ENCODE measurements around the gene CSTA.
A peak's percentile ranks its signal among the peaks of the same experiment; 100 is the strongest.

GRCh38 chr3:122383771-122384697, 59.0 kb downstream of the CSTA start, which contains the start of gene FAM162A:
- 0 out of 2 replicates have a peak, but pooled peaks have one; percentile 2 for TF ChIP-seq NFE2L2 (IDR thresholded peaks at IDR 0.05; ENCODE audit: low read length)
- TF ChIP-seq ZBTB7B (CRISPR knock-in tag; IDR thresholded peaks at IDR 0.05), result peak; percentile 89
- TF ChIP-seq JUND (CRISPR knock-in tag; IDR thresholded peaks at IDR 0.05), result 0 out of 2 replicates have a peak, but pooled peaks have one; percentile 31
- peak; percentile 83 for TF ChIP-seq SAFB2 (CRISPR knock-in tag; IDR thresholded peaks at IDR 0.05; ENCODE audit: borderline replicate concordance, low read depth)
- peak; percentile 91 for TF ChIP-seq POLR2AphosphoS5 (IDR thresholded peaks at IDR 0.05; ENCODE audit: low read depth, low read length)
- TF ChIP-seq NFATC3 (CRISPR knock-in tag; IDR thresholded peaks at IDR 0.05), result no peak

All from HepG2 (cell line).